ENCODE results near the gene SEC24D.

Gene SEC24D

DNA sequence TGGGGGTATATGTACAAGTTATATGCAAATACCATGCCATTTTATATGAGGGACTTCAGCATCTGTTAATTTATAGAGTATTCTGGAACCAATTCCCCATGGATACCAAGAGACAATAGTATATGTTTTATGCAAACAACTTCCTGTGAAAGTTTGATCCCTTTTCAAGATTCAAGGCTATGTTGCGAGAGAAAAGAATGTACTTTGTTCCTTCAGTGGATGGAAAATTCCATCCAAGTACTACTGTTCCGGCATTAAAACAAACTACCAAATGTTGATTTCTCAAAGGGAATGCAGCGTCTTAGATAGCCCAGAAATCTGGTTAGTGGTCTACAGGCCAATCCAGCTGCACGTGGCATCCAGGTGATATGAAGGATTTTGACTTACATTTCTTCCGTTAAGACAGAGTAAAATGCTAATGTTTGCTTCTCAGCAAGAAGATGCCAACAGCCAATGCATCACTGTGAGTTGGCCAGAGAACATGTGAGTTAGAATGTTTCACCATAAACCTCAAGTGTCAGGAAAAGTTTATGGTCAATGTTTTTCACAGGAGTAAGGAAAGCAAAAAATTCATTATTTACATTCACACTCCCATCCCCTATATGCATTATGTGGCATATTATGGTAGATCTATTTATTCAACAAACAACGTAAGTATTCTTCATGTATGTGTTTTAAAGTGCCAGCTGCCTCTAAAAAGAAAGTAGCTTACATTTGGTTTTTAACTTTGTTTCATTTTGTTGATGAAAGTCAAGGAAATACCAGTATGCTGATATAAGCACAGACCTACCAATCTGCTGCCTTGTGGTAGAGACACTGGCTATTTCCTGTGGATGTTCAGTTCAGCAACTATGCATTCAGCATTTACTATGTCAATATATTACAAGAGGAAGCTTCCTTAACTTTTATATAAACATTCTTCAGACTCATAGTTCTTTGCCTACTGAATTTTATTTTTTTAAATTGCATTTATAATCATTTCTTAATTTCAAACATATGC is 106.3 kb downstream of the SEC24D start:
- no peak for DNase-seq

DNA sequence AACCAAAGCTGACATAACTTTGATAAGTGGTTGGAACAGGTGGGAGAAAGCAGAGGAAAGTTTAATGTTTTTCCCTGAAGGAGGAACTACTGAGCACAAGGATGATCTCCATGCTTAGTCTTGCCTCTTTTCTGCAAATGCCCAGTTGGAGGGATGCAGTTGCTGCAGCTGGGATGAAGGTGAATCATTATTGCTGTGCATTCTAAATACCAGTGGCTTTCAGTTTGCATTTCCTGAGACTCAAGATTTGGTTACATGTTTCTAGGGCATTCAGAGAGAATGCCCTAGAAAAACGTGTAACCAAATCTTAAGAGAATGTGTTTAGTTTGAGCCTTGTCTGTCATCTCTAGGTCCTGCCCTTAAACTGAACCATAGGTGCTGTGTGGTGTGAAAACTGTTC is 108.6 kb downstream of the SEC24D start:
- DNase-seq = no peak

DNA sequence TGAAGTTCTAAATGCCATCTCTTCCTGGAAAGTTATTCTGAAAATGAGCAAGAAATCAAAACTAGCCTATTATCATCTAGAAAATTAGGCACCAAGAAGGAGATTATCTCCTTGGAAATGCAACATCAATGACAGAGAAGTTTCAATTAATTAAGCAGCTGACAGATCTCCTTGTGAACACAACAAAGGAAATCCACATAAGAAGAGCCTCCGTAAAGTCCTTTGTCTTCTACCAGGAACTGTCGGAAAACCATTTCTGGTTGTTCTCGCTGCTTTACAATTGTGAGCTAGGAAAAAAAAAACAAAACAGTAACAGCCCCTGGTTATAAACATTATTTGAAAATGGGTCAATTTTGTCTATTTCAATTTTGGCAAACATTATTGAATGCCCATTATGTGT is 112.6 kb downstream of the SEC24D start:
- DNase-seq = no peak

DNA sequence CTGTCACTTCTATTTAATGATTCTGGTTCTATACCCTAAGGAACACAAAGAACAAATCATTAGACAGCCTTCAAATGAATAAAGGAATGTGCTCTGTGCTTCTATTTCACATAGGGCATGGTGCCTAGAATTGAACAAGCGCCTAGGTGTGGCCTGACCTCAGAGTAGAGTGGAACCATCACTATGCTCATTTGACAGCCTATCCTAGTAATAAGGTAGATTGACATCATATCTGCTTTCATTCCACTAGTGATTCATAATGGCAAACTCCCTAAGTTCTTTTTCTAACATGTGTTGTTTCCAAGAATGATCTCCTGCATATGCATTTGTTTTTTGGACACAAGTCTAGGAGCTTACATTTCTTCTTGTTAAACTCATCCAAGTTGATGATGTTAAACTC is 114.2 kb downstream of the SEC24D start:
- no peak for DNase-seq

DNA sequence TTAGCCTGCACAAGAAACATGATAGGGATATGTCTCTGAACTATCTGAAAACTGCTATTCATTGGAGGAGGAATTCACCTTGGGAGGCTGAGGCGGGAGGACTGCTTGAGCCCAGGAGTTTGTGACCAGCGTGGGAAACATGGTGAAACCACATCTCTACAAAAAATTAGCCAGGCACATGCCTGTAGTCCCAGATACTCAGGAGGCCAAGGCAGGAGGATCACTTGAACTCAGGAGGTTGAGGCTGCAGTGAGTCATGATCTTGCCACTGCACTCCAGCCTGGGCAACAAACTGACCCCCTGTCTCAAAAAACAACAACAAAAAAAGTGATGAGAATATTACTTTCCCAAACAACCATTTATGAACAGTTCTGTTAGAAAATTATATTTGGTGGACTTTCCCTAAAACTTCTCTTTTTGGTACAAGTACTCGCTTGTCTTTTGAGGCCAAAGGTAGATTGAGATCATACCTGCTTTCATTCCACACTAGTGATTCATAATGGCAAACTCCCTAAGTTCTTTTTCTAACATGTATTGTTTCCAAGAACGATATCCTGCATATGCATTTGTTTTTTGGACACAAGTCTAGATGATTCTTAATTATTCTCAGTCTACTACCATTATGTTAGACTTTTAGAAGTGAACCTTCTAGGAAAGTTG is 117.3 kb downstream of the SEC24D start:
- DNase-seq = no peak

DNA sequence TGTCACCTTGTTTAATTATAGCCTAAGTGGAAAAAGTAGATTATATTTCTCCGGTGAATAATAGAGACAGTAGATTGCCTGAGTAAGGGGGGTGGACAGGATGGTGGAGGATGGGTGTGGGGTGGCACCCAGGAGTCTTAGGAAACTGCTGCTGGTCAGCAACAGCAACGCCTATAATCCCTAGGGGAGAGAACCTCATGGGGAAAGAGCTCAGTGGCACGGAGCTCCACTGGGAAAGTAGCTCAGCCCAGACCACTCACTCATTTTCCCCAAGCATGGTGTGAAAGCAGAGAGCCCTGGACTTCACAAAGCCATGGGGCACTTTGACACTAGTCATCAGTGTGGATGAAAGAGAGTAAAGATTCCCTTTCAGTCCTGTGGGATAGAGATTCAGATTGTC is 119.6 kb downstream of the SEC24D start:
- DNase-seq = no peak

DNA sequence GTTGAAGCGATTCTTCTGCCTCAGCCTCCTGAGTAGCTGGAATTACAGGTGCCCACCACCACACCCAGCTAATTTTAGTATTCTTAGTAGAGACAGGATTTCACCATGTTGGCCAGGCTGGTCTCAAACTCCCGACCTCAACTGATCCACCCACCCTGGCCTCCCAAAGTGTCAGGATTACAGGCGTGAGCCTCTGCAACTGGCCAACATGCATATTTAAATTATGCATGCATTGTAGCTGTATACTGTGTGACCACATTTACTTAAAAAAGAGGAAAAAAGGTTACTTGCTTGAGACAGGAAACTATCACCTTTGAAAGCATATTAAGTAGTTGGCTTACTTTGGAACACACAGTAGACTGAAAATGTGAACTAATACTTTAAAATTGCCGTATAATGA is 121.2 kb downstream of the SEC24D start:
- no peak for DNase-seq

DNA sequence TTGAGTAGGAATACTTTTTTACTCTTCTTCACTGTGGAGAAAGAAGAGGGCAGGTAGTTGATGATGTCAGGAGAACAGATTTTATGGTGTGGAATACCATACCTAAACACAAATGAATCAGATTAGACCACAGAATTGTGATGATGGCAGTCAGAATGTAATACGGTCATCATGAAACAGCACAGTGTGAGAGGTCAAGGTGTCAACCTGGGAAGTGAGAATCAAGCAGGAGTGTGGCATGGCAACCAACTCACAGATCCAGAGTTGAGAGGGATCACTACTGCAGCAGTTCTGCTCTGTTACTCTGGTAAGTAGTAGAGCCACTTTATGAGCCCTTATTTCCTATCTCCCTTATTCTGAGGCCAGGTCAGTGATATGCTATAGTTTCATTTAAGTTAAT is 123.1 kb downstream of the SEC24D start:
- no peak for DNase-seq

DNA sequence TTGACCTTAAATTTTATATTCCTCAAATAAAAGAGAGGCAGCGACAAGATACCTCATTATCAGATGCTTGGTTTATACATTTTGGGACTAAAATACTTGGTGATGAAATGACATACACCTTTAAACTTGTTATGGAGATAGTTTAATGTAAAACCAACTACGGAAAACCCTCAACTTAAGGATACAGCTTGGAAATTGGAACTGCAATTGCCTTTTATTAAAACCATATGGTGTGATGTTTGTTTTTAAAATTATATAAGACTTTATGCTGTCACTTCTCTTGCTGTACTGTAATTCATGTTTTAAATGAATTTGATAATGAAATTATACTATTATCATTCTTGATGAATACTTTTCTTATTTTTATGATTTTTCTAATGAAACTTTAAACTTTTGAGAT is 124.9 kb downstream of the SEC24D start:
- no peak for DNase-seq

DNA sequence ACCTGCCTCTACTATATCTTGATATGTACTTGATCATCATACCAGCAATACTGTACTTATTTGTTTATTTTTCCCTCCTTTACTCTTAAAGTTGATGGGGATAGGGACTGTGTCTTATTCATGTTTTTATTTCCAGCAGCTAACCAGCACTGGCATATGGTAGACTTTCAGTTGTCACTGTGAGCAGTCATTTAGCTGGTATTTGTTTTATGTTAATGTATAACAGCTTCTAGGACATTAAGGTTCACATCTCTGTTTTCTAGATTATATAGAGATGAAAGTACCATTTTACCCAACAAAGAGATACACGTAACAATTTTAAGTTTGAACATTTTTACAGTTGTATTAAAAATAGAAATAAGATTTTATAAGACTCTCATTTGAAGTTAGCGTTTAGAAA is 132.8 kb downstream of the SEC24D start:
- no peak for DNase-seq

DNA sequence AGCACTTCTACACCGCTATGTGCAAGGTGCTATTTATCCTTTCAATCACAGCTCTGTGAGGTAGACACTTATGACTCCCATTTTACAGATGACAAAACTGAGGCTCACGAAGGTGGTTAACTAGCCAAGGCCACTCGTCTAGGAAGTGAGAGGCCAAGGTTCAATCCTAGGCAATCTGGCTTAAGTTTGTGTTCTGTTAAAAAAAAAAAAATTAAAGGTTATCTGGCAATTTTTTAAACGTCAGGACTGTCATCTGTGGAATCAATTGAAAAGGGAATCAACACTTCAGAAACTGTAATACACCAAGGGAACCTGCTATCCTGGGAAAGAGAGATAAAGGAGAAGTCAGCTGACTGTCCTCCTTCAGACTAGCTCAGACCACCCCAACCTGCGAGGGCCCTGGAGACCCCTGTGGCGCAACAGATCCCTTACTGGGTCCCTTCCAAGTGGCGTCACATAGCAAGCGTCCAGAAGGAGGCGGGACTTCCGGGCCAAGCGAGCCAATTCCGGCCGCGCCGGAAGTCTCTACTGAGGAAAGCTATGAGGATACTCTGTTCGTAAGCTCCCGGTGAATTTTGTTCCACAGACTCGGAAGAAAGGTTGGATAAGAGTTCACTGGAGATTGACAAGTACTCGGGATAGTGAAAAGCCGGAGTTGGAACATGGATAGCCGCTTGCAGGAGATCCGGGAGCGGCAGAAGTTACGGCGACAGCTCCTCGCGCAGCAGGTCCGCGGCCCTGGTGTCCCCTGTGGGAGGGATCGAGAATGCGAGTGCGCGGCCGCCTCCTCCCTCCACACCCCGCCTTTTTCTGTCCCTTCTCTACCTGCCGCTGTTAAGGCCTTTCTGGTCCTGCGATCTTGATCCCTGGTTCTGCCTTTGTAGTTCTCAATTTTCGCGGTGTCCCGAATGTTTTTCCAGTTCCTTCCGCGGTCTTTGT is 150.8 kb downstream of the SEC24D start, which contains the start of gene METTL14:
Gene METTL14, plus strand, starts transcription at position 520 of the 939 bp plus-strand sequence. Its CDS starts 143 bp downstream, at position 663.
- DNase-seq = peak; percentile 55 to 94 (median 84)

DNA sequence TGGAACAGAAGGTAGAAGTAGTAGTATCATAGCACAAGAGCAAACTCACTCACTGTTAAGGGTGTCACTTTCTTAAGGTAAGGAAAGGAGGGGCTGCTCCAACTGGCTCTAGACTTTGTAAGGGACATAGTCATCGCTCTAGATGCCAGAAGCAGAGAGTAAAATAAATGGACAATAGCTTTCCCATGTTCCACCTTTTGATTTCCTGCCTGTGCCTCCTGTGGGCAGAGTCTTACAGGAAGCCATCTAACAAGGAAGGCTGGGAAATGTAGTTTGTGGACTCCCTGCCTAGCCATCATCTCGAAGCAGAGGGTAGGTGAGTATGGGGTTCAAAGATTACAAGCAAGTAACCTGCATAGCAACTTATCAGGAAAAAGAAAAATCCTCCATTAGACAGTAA is 152.4 kb downstream of the SEC24D start:
- no peak for DNase-seq

DNA sequence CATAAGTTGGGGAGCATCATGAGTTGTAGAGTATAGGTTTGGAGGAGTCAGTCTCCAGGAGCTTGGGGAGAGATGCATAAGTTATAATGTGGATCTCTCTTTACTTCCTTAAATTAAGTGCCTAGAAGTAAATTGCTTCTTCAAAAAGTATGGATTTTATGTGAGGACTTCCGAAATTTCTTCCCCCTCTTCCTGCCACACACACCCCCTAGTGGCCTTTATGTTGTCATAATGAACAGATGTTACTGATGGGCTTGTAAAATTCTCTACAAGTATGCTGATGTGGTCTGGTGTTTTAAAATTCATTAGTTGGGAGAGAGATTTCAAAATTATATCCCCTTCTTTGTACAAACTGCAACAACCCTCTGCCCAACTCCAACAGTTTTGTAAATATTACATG is 153.0 kb downstream of the SEC24D start:
- DNase-seq = no peak

DNA sequence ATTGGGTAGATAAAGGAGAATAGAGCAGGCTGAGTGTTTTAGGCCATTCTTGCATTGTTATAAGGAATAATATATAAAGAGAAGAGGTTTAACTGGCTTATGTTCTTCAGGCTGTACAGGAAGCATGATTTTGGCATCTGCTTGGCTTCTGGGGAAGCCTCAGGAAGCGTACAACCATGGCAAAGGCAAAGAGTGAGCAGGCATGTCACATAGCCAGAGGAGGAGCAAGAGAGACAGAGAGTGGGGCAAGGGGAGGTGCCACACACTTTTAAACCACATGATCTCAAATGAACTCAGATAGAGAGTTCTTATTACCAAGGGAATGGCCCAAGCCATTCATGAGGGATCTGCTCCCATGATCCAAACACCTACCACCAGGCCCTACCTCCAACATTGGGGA is 155.1 kb downstream of the SEC24D start:
- DNase-seq = no peak

DNA sequence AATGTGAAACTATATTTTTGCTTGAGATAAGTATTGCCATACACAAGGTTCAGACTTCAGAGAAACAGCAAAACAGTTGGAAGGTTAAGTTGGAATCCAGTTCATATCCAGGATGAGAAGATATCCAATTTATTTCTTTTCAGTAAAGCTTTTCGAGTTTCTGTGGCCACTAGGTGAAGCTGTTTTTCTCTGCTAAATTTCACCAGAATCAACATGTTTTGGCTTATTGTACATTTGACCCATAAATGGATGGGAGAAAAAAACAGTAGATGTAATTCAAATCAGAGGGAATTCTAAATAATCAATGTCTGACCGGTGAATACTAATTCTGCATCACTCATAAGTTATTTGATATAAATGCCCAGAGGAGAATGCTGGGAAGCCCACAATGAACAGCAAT is 159.8 kb downstream of the SEC24D start:
- no peak for DNase-seq
